HG02840 (cell line): ENCODE results near the gene GATB.

Source experiments
- ATAC-seq: cut with Tn5 transposase; IDR thresholded peaks from one replicate; pipeline ENCODE4 v1.9.1; 2021; ENCODE audit warnings: mild to moderate bottlenecking, moderate library complexity, moderate number of reproducible peaks; ENCODE audit not compliant: unreplicated experiment, low FRiP score

Gene GATB

DNA sequence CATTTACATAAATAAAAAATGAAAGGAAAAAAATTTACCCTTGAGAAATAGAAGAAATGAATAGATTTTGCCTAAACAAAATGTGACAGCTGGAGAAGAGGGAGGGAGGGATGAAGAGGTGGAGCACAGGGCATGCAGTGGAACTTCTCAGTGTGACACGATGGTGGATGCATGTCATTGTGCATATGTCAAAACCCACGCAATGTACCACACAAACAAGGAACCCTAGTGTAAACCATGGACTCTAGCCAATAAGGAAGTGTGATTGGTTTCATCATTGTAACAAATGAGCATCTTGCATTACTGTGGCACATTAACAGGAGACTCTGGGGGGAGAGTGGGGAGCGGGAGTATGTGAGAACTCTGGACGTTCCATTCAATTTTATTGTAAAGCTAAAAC, 58.6 kb downstream of the GATB start:
- ATAC-seq: no peak

DNA sequence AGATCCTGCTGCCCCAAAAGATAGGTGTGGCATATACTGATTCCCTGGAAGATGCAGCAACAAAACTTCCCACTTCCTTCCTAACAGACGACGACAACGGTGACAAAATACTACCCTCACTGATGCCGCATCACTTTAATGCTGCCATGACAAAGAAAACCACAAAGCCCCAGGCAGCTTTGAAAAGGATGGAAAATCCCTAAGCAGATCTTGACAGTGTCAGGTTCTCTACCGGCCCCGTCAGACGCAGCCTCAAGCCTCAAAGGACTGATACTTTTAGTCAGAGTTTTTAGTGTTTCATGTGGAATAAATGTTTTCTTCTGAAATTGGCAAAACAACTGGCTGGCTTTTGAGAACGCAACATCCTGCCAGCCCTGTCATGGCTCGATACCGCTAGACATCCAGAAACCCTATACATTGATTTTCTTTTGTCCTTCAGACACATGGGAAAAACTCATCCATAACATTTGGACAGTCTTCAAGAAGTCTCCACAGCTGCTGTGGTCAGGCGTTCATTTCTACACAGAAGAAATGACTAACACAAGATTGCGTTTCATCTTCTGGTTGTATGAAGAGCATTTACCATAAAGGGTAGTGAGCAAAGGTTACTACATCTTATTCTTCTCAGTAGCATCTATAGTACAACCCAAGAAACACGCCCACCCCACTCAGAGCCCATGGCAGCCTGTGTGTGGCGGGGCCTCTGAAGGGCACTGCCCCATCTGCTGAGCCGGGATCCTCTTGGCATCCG, 60.1 kb downstream of the GATB start:
- ATAC-seq: no peak

DNA sequence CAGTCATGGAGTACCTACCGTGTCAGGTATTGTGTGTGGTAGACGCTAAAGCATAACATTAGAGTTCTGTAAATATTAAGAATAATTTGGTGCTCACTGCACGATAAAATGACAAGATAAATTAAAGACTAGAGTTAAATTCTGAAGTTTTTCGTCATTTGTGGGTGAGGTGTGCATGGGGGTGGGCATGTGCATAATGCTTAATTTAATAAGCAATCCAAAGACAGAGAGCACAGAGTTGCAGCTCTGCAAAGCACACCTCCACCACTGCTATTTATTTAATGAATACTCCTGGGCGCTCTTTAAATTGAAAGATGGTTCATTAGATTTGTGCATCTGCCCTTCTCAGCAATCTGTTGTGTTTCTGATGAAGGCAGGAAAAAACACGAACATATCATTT, 62.6 kb downstream of the GATB start:
- no peak for ATAC-seq

DNA sequence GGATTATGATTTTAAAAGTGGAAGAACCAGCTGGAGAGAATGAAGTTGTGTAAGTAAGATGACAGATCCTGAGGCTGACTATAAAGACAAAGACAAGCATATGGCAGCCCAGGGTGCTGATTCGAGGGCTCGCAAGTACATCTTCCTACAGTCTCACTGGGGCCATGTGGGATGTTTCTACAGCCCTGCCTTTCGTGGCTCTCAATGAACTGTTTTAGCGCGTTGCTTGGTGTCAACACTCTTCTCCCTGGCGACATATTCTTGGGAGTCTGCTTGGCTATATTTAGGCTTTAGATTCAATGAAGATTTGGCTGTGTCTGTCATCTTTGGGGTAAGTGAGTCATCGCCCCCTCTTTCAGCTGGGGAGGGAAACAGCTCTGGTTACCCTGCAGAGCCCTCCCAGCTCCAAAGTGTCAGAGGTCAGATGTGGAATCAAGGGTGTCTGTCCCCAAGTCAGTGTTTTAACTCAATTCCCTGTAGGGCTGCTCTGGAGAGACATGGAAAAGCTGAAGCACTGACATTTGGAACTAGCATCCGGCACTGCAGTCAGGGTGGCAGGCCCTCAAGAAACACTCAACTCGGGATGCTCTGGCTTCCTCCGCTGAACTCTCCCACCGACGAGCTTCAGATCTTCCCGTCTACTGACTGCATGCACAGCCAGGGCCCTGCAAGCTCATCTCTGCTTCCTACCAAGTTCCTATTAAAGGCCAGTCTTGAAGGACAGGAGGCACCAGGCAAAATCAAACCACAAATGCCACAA, 65.7 kb downstream of the GATB start:
- no peak for ATAC-seq

DNA sequence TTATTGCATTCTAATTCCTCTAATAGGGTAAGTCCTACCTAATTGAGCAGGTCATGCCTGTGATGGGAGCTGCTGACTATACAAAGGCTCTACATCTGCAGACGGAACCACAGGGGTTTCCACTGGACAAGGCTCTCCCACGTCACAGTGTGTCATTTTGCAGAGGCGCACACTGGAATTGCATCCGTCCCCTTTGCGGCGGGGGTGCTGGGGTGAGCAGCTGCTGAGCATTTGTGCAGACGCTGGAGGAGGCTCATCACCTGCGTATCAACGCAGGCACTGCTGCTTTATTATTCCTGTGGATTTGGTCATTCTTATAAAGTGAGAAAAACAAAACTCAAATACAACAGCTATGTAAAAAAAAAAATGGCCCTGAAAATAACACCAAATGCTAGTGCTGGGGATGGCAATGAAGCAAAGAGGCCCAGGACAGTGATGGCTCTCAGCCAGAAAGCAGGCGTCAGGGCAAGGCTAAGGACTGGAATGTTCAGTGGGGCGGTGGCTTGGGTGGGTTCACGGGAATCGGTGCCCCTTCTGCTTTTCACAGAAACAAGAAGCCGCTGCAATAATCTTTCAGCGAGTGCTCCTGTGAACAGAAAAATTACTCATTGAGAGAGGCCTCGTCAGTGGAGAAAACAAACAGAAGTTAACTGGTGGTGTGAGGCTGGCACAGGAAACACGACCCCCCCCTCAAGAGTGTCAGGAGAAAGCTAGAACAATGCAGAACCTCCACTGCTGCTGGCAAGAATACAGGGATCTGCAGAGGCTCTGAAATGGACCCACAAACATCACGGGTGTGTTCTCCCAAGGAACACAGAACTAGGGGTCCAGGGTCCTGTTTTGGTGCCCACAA, 67.8 kb downstream of the GATB start:
- ATAC-seq: no peak

DNA sequence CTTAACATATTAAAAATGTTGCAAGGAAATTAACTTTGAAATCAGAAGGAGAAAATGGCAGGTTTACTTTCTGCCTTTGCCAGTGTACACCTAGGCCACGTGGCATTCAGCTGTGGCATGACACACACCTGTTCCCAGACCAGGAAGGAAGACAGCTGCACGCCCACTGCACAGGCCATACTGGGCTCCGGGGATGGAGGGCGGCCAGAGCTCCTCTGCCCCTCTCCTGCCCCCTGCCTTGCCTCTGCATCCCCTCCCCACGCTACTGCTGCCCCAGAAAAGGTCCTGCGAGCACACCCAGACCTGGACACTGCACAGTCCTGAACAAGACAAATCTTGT, 68.4 kb downstream of the GATB start:
- no peak for ATAC-seq

DNA sequence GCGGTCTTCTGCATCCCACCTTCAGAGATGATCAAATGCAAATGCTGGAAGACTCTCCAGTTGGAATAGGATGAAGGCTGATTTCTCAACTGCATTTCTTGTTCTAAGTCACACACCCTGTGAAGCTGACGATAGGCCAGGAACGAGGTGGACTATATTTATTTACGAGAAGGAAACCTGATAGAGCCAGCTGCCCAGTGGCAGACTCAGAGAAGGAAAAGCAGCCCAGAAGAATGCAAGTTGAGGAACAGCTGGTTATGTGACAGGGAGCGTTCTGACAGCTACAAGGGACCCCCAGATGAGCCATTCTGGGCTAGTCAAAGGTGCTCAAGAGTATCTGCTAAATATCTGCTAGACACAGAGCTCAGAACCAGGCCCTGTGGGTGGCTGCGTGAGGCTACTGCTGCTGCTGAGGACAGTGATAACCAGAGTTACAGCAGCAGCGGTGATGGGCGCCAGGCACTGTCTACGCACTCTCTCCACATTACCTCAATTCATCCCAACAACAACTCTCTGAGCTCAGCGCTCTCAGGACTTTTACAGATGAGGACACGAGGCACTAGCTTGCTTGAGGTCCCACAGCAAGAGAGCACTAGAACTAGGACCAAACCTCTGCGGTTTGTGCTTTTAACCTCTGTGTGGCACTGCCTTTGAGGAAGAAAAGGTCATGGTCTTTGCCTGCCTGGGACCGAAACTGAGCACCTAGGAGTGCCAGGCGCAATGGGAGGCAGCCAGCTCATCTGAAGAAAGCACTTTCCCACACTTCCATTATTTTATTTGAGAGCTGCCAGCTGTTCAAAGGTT, 69.0 kb downstream of the GATB start:
- ATAC-seq: no peak

DNA sequence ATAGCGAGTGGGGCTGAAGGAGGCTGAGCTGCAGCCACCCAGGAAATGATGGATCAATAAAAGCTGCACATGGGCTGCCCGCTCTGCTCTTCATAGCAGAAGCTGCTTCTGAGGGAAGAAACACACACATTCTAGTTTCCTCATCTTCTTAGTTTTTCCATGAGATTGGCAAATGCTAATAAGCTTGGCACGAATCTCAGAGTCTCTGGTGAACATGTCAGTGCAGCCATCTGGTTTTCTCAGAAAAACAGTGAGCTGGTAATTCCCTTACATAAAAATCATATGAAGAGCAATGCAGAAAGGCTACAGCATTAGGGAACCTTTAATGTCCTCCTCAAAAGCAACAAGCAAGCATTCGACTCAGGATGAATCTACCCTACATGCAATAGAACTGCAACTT, 69.9 kb downstream of the GATB start:
- ATAC-seq: no peak

DNA sequence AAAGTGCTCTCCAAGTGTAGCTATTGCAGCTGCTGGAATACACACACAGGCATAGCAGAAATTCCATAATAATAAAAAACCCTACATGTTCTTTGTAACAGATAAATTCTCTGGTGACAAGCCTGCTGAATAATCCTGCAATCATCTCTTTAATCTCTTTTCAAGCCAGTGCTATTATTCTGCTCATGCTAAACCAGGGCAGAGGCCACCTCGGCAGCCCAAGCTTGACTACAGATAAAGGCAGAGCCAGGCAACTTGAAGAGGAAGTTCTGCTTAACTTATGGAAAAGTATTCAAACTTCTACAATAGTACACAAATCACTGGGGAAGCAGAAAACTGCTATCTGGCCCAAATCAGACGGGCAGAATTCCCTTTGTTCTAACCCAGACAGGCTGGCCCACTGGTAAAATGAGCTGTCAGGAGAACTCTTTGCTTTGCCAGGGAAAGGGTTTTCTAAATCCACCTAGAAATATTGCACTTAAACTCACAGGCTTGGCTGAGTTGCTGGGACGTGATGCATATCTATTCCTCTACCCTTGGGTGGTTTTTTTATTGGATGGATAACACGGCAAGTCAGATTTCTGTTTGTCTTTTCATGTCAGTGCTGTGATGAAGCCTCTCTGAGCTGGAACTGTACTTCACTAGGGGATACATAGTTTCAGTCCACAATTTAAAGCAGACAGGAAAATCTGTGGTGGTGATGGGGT, 70.5 kb downstream of the GATB start:
- ATAC-seq: no peak

DNA sequence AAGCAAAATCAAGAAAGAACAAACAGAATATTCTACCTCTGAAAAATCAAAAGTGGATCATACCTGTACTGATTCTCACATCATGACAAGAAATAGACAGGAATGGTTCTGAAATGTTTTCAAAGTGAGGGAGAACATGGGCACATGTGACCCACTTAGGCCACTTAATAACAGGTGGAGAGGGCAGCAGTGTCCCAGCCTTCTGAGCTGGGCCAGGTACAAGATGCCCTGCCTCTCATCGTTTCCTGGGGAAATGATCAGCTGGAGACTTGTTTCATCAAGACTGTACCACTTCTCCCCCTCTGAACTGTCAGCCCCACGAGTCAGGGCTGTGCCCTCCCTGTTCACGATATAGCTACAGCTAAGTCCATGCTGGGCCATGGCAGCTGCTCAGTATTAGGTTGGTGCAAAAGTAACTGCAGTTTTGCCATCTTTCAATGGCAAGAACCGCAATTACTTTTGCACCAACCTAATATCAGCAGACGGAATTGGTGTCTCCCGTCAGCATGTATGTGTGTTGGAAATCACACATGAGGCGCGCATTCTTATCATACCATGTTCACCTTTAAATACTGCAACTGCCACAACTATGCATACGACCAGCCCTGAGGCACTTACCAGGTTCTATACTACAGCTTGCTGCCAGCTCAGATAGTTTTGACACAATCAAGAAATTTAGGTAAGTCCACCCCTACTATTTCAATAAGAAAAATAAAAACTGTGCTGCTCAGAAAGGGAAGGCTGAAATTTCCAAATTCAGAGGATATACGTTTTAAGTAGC, 71.4 kb downstream of the GATB start:
- ATAC-seq: no peak

DNA sequence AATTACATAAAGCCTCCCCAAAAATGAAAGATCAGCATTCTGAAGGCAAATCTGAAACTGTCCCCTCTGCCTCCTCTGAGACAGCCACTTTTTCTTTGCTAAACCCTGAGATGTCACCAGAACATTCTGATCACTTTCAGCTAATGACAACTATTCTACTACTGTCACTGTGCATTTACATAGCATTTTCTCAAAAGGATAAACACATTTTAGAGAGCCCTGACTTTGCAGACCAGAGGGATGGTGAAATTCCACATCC, 72.1 kb downstream of the GATB start:
- no peak for ATAC-seq

DNA sequence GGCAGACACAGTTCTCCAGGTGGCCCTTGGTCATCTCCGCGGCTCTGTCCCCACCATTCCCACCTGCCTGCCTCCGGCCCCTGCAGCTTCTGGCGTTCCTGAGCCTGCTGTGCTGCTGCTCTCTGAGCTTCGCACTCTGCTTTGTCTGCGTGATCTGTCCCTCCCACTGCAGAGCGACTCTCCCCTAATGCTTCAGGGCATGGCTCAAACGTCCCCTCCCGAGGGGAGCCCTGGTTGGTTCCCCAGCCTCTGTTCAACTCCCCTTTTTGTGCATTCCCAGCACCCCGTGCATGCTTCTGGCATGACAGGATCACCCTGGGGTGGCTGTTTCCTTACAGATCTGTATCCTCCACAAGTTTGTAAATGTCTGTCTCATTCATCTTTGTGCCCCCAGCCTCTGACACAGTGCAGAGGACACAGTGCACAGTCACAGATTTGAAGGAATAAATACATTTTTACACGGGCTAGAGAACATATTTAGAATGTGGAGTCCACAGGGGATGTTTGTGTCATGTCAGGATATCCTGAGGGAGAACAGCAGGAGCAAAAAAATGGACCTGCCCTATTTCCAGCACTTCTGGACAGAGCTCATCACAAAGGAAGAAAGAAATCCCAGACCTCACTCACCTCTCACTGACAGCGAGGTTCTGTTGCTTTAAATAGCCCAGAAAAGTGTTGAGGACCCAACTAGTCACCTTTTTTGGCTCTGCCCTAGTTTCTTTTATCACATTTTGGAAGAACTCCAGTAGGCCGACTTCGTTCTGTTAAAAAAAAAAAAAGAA, 72.6 kb downstream of the GATB start:
- no peak for ATAC-seq

DNA sequence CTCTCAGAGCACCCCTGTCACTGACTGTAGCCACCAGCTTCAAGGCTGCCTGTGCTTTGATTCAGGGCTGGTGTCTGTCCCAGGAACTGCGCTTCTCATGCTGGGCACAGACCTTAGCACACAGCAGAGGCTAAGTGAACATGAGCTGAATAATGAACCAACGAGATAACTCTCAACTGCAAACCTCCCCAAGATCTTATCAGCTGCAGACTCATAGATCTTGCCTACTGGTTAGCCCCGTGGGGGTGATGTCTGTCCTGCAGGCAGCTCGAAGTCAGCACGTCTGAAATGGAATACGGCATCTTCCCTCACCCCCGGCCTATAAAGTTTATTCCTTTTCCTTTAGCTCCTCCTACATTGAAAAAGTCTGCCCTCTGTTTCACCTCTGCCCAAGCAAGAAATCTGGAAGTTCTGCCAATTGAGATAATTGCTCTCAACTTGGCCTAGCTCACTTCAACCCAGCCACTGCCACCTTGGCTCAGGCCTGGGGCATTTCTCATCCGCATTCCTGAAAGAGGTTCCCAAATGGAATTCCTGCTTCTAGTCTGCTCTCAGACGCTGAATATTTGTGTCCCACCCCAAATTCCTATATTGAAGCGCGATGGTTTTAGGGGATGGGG, 73.7 kb downstream of the GATB start:
- no peak for ATAC-seq

DNA sequence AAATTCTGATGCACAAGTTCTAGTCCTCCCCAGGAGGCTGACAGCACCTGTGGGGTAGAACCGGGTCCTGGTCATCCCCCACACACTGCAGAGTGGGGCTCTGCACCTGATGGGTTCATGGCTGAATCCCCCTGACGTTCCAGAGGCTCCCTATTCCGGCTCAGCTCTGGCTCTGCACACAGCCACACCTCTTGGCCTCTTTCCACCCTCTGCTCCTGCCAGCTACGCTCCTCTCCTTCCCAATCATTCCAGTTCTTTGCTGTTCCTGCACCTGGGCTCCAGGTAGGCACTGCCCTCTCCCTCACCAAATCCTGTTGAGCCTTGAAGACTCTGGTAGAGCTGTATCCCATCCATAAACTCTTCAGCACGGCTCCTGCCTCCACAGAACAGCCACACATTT, 75.5 kb downstream of the GATB start:
- ATAC-seq: no peak

DNA sequence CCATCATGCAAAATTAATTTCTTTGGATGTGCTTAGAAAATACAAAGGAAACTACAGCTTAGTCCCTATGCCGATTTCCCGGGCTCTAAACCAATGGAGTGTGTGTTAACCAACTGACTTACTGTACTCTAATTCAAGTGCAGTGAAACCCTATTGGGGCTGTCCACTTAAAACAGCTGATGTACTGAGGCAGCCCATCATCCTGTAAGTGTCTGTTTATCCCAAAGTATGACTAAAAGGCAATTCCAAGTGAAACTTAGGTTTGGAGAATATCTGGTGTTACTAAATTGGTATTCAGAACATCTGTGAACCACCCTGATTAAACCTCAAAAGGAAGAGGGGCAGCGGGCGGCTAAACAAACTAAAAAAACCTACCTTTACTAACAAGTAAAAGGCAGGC, 79.7 kb downstream of the GATB start:
- ATAC-seq: no peak

DNA sequence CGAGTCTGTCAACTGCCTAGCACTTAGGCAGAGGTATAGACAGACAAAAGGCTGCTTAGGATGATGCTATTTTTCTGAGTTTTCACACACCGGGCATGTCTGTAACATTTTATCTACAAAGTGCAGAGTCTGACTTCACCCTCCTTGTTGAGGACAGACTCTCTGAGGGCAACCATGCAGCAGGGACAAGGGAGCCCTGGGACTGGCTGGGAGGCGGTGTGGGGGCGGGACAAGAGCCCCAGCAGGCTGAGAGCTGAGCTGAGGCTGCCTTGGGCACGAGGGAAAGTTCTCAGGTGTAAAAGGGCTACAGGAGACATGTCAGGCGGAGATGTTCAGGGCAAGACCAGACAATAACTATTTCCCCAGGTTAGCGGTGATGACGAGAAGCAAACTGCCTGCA, 81.6 kb downstream of the GATB start:
- ATAC-seq: no peak

DNA sequence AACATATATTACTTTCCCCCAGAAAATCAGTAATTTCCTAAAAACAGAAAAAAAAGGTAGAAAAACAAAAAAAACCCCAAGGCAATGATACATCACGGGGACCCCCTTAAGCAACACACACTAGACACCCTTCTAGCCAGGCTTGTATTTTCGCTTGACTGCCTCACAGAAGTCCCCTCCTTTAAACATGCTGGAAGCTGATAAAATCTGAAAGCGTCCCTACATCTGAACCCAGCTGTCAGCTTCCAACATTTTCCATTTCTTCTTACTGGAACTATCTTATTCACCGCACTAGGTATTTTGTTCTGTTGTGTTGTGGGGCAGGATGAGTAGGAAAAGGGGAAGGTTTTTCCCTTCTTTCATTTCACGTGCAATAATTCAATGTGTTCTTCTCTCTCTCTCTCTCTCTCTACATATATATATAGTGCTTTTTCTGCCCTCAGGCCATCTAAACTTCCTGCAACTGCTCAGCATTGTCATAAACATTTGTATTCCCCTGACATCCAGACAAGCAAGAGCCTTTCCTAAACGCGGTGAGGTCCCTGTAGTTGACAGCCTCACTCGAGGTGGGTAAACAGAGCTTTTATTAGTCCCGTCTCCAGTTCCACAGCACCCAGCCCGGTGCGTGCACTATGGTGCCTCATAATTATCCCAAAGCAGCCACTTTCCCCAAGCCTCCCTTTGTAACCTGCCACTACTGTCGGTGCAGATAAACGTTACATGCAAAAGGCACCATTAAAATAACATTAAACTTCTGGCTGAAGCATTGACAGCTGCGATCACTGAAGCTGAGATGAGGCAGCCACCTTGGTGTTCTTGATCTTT, 82.5 kb downstream of the GATB start:
- no peak for ATAC-seq
